Spleen (tissue), 7 donors: ENCODE data around the gene COL5A1.

Experiments
- CTCF ChIP-seq, 11 experiments: fragments of 200-600 bp in 7 of 11; fragments of 450-650 bp in 4 of 11; sonication (generic) in 4 of 11; IDR thresholded peaks in 8 of 11; conservative IDR thresholded peaks in 3 of 11; 1 replicate in 7 of 11; 2 replicates in 4 of 11; pipeline versions ENCODE4 v1.4.0 to v1.8.0; 2016 to 2021; ENCODE audit warnings: antibody characterized with exemption in 11 of 11, inconsistent platforms in 4 of 11, mild to moderate bottlenecking in 1 of 11
- POLR2A ChIP-seq, 3 donors: fragments of 450-650 bp; IDR thresholded peaks; one replicate each; pipeline ENCODE4 v1.5.1; 2017; ENCODE audit warnings: antibody characterized with exemption in 3 of 3, mild to moderate bottlenecking in 1 of 3
- POLR2AphosphoS5 ChIP-seq, 3 donors: sonication (generic); formaldehyde crosslinking; IDR thresholded peaks; one replicate each; pipeline ENCODE4 v1.5.1; 2017; ENCODE audit warnings: antibody characterized with exemption in 3 of 3
- donor health status: DM: no; HTN: no; CAD: no; lungs with moderate emphysema.
- donor health status: DM: no; HTN: no; CAD: no.
- donor health status: DM: no; HTN: no; CAD: no.

- no peak for TF ChIP-seq POLR2A (IDR thresholded peaks at IDR 0.05)
- TF ChIP-seq CTCF (IDR thresholded peaks at IDR 0.05 in 8 of 11, conservative IDR thresholded peaks at IDR 0.05 in 3 of 11), result no peak
- no peak for TF ChIP-seq POLR2AphosphoS5 (IDR thresholded peaks at IDR 0.05)
These were observed 83.5 kb downstream of the COL5A1 start for GRCh38 chr9:134724912-134725604.
